Midbrain (tissue), 1 donor: ENCODE results near the gene GNB2.
"Not testable (repeated sequence)": the region's sequence is repeated elsewhere in the genome, so short reads cannot be mapped to it uniquely, and the experiment has no call there.

Experiments
- DNase-seq: peaks from one replicate; lab custom pipeline; 2025; lab: John Stamatoyannopoulos, UW

The GNB2 gene

DNA sequence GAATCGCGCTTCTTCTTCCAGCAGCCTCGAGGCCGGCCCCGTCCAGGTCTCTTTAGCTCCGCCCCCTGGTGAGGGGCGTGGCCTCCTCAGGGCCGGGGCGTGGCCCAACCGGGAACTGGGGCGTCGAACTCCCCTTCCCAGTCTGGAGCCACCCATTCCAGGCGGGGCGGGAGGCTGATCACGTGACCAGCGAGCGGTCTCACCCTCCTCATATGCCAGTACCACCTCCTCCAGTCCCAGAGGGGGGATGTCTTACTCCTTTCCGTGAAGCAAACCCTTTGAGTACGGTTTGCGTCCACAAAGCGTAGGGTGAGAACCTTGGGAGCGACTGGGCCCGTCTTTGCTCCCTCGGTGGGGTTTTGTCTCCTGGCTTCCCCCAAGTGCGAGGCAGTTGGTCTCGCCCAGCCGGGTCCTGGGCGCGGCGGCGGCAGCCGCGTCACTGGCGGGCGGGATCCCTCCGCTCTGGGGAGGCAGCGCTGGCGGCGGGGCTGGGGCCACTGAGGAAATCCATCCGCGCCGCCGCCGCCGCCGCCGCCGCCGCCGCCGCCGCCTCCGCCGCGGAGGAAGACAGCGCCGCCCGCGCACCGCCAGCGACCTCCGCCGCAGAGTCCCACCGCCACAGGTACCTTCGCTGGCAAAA lies at the start of gene GNB2:
Gene GNB2, plus strand, starts transcription at position 439 of the 640 bp plus-strand sequence. CDS start 2,526 bp downstream, outside the sequence.
- DNase-seq: peak; percentile 98

DNA sequence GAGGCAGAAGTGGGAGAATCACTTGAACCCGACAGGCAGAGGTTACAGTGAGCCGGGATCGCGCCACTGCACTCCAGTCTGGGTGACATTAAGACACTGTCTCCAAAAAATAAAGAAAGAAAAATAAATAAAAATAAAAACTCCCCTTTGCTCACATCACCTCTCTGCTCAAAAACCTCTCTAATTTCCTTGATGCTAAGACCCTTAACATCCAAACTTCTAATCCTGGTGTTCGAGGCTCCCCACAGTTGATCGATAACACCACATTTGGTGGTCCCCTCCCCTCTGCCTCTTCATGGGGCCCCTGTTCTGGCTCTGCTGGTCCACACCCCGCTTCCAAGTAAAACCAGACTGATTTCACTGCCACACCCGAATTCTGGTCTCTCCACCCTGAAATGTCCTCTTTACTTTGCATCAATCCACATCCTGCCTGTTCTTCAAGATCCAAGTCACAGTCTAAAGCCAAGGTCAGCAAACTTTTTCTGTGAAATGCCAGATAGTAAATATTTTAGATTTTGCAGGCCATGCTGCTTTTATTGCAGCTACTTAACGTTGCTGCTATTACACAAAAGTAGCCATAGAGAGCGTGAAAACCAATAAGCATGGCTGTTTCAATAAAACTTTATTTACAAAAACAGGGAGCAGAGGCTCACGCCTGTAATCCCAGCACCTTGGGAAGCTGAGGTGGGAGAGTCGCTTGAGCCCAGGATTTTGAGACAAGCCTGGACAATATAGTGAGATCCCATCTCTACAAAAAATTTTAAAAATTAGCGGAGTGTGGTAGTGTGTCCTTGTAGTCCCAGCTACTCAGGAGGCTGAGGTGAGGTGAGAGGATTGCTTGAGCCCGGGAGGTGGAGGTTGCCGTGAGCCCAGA lies 49.4 kb upstream of the GNB2 start:
- DNase-seq: no peak

DNA sequence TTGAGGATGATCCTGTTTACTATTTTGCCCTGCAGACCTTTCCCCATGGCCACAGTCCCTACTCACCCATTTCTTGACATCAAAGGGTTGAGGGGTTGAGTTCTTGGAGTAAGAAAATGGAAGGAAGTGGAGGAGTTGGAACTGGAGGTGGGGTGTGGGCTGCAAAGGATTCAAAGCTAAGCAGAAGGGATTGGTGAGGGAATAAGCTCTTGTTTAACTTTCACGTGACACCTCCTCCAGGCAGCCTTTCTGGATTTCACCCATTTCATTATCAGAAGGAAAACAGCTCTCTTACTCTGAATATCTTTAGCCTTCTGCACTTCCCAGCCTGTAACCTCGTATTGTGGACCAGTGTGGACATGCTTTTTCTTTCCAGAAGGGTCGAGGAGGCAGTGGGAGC lies 47.5 kb upstream of the GNB2 start:
- no peak for DNase-seq

DNA sequence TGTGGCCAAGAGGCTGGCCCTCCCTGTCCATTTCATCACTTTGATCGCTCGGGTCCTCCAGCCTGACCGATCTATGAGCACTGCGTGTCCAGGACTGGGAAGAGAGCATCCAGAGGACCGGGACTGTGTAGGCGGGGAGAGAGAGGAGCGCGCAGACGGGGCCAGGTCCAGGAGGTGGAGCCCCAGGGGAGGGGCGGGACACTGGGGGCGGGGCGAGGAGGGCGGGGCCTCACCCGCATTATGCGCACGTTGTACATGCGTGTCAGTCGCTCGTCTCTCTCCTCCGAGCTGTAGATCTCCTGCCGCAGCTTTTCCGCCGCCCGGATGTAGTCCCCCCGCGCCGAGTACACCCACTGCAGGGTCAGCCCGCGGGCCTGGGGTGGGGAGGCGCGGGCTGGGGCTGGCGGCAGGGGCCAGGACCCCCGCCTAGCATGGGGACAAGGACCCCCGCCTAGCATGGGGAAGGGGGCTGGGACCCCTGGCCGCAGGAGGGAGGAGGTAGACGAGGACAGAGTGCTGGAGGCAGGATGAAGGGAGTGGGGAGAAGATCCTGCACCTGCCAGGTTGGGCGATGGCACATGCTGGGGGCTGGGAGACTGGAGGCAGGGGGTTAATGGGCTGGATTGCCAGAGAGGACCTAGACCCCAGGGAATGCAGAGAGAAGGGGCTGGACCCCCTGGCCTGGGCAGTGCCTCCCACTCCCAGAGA lies 46.9 kb upstream of the GNB2 start:
- DNase-seq: peak; percentile 29

DNA sequence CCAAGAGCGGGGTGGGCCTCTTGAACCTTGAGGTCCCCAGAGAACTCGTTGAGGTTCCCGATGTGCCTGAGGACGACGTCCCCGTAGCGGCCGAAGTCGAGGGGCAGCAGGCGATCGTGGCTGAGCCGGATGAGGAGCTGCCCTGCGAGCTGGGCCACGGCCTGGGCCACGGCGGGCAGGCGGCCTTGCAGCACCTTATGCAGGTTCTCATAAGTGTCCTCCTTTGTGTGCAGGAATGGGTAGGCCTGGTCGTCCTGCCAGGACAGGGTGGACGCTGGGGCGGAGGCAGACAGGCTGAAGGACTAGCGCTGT lies 46.3 kb upstream of the GNB2 start:
- no peak for DNase-seq

DNA sequence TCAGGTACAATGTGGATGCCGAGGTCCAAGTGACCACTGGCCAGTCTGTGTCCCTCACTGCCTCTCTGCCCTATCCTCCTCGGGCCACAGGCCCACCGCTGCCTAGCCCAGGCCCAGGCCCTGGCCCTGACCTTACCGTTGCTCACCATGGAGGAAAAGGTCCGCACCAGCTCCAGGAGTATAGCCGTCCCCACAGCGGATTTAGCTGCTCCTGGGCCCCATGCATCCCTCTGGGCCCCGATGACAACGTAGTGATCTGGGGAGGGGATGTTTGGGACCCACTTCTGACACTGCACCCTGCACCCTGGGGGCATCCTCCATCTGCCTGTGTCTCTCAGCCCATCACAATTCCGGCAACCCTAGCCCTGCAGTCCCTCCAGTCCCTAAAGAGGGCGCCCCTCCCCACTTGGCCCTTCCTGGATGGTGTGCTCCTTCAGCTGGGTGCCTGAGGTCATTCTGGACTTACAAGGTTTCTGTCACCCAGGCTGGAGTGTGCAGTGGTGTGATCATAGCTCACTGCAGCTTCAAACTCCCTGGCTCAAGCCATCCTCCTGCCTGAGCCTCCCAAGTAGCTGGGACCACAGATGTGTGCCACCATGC lies 44.3 kb upstream of the GNB2 start:
- no peak for DNase-seq

DNA sequence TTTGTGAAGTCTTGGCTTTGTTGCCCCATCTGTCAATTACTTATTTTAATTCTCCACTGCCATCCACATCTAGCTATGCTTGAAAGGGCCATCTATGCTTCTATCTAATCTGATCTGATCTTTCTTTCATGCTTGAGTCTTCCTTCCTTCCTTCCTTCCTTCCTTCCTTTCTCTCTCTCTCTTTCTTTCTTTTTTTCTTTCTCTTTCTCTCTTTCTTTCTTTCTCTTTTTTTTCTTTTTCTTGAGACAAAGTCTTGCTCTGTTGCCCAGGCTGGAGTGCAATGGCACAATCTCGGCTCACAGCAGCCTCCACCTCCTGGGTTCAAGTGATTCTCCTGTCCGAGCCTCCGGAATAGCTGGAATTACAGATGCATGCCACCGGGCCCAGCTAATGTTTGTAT lies 43.5 kb upstream of the GNB2 start:
- DNase-seq: no peak

DNA sequence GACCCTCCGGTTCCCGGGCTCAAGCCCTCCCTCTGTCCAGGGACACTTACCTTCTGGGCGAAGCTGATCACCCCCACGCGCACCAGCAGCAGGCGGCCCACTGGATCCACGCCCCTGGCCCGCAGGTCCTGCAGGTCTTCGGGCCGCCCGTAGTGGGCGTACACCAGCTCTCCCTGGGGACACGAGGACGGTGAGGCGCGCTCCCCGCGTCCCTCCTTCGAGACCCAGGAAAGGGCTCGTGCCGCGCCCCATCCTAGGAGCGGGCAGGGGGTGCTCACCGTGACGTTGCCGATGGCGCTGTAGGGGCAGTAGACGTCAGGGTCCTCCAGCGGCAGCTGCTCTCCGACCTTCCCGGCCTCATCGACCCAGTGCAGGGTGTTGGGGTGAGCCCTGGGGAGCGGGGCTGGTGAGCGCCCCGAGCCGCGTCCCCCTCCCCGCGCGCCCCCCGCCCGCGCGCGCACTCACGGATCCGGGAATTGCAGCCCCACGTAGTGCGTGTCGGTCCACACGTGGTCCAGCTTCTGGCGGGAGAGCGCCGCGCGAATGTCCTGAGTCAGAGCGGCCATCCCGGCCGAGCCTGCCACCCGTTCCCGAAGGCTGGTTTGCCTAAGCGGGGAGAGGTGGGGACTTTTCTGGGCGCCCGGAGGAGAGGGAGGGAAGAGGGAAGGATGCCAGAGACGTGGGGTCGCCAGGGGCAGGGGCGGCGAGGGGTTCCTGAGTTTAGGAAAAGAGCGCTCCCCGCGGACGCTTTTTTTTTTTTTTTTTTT lies 40.4 kb upstream of the GNB2 start:
- DNase-seq: no peak

DNA sequence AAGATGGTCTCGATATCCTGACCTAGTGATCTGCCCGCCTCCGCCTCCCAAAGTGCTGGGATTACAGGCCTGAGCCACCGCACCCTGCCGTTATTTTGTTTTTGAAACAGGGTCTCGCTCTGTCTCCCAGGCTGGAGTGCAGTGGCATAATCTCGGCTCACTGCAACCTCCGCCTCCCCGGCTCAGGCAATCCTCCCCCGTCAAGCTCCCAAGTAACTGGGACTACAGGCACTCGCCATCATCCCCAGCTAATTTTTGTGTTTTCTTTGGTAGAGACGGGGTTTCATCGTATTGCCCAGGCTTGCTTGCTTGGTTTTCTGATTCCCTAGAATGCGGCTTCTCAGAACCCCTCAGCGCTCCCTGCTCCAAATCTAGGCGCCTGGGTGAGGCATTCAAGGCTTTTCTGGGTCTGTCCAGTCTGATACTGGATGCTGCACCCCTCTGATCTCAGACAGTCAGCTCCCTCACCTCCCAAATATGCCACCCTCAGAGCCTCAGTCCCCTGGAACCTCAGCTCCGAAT lies 33.5 kb upstream of the GNB2 start:
- DNase-seq: no peak

DNA sequence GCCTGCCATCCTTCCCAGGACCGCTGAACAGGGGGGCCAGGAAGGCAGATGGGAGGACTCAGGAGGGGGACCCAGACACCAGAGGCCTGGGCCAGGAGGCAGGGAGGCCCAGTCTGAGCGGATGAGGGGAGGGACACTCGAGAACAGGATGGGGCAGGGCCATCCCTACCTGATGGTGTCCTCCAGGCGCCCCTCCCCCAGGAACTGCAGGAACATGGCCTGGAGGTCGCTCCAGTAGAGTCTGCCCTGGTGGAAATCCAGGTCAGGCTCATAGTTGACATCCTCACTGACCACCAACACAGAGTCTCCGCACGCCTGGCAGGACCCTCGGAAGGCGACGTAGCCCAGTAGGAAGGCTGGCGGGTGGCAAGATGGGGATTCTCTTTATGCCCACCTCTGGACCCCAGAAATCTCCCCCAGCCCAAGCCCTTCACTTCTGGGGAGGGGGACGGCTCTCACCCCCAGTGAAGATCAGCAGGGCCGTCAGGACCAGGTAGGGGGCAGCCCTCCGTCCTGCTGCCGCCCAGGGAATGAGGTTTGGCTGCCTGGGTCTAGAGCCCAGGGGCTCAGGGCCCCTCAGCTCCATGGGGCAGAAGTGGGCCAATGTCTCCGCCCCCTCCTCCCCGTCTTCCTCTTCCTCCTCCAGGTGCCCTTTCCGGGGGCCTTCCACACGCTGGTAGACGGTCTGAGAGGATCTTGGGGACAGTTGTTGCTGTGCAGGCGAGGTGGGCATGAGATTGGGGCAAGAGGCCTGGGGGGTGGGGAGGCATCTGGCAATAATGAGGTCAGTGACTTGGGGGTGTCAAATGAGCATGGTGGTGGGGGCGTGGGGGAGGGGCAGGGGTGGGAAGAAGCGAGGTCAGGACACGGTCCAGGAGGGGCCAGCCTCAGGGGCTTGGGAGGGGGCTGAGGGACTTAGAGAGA lies 32.8 kb upstream of the GNB2 start:
- DNase-seq: no peak

DNA sequence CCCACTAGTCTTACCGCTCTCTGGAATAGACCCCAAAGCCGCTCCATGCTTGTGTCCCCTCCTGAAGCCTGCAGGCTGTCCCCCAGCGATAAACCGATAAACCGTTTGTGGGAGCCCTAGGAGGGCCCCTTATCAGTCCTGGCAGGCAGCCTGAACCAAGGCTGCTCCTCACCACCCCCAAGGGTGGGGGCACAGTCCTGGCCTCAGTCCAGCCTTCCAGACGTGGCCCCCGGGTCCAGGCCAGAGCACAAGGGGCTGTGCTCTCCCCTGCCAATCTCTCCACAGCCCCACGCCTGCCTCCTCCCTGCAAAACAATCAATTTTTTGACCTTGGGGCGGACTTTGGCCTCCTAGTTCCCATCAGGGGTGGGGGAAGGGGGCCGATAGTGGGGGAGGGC lies 32.1 kb upstream of the GNB2 start, which contains the start of gene TFR2:
Gene TFR2, minus strand, starts transcription at position 90 of the 397 bp plus-strand sequence. Its CDS starts 43 bp downstream, at position 47.
- DNase-seq: no peak

DNA sequence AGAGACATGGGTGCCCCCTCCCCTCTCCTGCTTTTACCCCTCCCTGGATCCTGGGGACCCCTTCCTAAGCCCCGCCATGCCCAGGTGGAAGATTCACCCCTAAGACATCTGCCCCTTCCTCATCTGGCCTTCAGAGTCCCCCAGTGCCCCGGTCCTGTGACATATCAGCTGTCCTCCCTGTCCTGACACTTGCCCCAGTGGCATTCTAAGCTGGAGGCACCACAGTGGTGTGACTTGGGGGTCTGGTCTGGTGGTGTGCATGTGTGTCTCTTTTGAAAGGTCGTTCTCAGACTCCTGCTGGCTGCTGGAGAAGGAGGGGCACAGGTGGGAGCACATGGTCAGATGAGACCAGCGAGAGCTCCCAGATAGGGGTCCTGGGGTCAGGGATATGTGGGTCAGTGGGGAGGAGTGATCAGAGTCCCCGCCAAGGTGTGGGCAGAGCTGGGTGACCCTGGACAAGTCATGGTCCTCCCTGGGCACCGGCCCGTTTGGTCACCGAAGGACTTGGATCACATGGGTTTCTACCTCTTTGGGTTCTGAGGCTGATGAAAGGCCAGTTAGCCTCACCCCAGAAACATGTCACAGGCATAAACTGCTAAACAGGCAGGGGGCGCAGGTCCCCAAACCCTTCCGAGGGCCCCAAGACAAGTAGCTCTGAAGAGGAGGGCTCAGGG lies 31.5 kb upstream of the GNB2 start:
- no peak for DNase-seq

DNA sequence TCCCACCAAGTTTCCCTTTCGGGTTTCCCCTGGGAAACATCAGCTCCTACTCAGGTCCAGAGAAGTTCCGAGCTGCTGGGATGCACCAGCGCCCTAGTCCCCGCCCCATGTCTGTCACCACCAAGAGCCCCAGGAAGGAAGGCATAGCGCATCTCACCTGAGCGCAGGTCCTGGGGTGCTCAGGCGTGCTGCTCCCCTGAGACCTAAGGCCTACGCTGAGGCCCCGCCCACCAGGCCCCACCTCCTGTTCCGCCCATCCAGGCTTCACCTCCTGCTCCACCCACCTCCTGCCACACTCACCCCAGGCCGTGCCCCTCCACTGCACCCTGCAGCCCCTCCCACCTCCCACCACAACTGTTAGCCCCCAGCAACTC lies 31.0 kb upstream of the GNB2 start:
- no peak for DNase-seq

DNA sequence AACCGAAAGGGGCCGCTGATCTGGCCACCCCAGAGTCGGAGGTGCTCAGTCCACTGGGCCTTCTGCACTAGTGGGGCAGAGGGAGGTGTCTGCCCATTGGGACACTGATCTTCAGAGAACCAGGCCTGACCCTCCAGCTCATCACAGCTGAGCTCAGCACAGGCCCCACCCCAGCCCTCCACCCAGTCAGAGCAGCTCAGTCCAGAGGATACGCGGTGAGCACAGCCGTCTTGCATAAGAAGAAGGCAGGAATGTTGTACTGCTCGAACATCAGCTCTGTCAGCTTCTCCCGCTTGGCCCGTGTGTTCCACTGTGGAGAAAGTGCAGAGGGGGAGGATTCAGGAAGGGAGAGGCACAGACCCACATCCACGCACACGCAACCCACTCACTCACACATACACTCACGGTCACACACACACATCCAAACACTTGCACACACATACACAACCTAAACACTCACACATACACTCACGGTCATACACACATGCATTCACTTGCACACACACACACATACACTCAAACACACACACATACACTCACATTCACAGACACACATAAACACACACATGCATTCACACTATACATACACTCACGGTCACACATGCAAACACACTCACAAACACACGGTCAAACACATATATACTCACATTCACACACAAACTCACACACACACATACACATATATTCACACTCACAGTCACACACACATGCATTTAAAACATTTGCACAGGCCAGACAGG lies 23.5 kb upstream of the GNB2 start:
- DNase-seq: no peak

DNA sequence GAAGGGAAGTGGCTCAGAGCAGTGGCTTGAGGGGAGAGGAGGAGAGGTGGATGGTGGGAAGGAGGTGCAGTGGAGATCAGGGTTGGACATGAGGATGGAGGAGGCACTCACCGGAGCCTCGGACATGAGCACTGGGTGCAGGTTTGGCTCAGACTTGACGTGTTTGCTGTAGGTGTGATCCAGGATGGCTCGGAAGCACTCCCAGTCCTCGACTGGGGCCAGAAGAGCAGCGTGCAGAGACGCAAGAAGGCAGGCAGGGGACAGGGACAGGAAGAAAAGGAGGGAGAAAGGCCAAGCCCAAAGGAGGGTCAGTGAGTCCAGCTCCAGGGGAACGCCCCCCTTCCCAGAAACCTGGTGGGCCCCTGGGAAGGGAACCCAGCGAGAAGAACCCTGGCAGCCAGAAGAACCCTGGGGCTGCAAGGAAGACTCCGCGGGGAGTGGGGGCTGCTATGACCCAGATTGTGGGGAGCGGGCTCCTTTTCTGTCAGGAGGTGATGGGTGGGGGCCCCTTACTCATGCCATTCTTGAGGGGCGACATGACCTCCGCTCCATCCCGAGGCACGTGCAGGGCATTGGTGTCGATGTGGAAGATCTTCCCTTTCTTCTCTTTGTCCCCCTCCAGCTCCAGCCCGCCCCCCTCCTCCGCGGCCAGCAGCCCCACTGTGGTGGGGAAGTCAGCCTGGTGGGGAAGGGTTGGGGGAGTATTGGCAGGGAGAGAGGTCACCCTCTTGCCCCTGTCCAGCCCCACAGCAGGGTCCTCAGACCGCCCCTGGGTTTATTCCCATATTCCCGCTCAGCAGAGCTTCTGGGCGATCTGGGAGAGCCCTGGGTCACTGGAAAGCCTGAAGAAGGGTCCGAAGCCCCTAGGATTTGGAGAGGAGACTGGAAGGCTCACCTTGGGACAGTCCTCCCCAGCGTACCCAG lies 18.4 kb upstream of the GNB2 start:
- DNase-seq: no peak

DNA sequence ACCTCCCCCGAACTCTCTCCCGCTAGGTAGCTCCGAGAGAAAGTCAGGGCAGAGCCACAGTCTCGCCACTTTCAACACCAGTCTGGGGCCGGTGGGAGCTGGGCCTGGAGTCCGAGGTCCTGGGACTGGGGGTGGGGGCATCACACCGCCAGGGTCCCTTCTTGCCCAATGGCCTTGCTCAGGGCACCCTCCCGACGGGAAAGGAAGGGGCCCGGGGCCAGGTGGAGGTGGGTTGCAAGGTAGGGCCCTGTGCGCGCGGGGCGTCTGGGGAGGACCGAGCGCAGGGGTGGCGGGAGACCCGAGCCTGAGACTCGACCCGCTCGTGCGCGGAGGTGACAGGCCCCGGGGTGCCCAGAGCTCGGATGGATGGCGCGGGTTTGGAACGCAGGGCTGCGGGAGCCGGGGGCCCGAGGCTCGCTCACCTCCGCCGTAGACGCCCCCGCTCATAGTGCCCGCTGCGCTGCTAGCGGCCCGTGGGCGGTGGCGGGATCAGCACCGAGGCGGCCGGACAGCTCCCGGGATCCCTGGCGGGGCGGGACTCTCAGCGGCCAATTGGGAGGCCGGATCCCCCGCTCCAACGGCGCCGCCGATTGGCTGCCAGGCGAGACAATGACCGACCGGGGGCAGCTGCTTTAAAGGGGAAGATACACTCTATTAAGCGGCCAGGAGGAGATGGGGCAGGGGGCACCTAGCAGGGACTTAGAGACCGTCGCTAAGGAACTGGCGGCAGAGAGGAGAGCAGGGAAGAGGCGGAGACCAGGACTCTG lies 17.4 kb upstream of the GNB2 start, which contains the start of gene ACTL6B:
Gene ACTL6B, minus strand, starts transcription at position 541 of the 767 bp plus-strand sequence. Its CDS starts 94 bp downstream, at position 447.
- DNase-seq: peak; percentile 62

DNA sequence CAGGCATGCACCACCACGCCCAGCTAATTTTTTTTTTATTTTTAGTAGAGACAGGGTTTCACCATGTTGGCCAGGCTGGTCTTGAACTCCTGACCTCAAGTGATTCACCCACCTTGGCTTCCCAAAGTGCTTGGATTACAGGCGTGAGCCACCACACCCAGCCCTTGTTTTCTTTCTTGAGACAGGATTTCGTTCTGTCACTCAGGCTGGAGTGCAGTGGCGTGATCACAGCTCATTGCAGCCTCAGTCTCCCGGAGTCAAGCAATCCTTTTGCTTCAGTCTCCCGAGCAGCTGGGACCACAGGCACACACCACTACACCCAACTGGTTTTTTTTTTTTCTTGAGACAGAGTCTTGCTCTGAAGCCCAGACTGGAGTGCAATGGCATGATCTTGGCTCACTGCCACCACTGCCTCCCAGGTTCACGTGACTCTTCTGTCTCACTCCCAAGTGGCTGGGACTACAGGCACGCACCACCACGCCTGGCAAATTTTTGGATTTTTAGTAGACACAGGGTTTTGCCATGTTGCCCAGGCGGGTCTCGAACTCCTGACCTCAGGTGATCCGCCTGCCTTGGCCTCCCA lies 11.3 kb upstream of the GNB2 start:
- not testable (repeated sequence) for DNase-seq
